Smooth muscle cell (in vitro differentiated cells): Measurements from ENCODE around the gene NEK9. TPM values are rescaled to one million over a fixed set of nuclear protein-coding genes. Genes with fewer than 3 reads are reported as not detected.
A peak's percentile ranks its signal among the peaks of the same experiment; 100 is the strongest.

Source experiments
- DNase-seq: peaks from one replicate; lab custom pipeline; 2025; ENCODE audit not compliant: unreplicated experiment; lab: John Stamatoyannopoulos, UW
- H2AFZ ChIP-seq: fragments of 200-600 bp; sonication (generic); 2 replicates; pipeline ENCODE4 v1.6.0; 2016; ENCODE audit warnings: antibody characterized with exemption, low read depth, mild to moderate bottlenecking
- H3F3A ChIP-seq: fragments of 200-600 bp; sonication (generic); 2 replicates; pipeline ENCODE4 v1.6.0; 2017; ENCODE audit warnings: antibody characterized with exemption, low read depth
- H3K27ac ChIP-seq: fragments of 200-600 bp; sonication (generic); 2 replicates; pipeline ENCODE4 v1.5.1; 2016; ENCODE audit warnings: low read depth, mild to moderate bottlenecking
- H3K27me3 ChIP-seq: fragments of 200-600 bp; sonication (generic); 2 replicates; pipeline ENCODE4 v1.6.1; 2016; ENCODE audit warnings: low read depth, mild to moderate bottlenecking
- H3K36me3 ChIP-seq: fragments of 200-600 bp; sonication (generic); 2 replicates; pipeline ENCODE4 v1.5.1; 2016; ENCODE audit warnings: low read depth
- H3K4me1 ChIP-seq: fragments of 200-600 bp; sonication (generic); 2 replicates; pipeline ENCODE4 v1.5.1; 2016; ENCODE audit warnings: low read depth
- H3K4me2 ChIP-seq: fragments of 200-600 bp; sonication (generic); 2 replicates; pipeline ENCODE4 v1.6.0; 2016; ENCODE audit warnings: mild to moderate bottlenecking
- H3K4me3 ChIP-seq: fragments of 200-600 bp; sonication (generic); 2 replicates; pipeline ENCODE4 v1.5.1; 2016; ENCODE audit warnings: mild to moderate bottlenecking
- H3K79me2 ChIP-seq: fragments of 200-600 bp; sonication (generic); 2 replicates; pipeline ENCODE4 v1.6.0; 2016; ENCODE audit warnings: low read depth, mild to moderate bottlenecking
- H3K9ac ChIP-seq: fragments of 200-600 bp; sonication (generic); 2 replicates; pipeline ENCODE4 v1.6.0; 2016; ENCODE audit warnings: low read depth
- H3K9me3 ChIP-seq: fragments of 200-600 bp; sonication (generic); replicated peaks from 2 replicates; pipeline ENCODE4 v1.5.1; 2016; ENCODE audit warnings: low read depth
- H4K20me1 ChIP-seq: fragments of 200-600 bp; sonication (generic); 2 replicates; pipeline ENCODE4 v1.6.0; 2016; ENCODE audit warnings: low read depth
- WGBS: methylation state at CpG from one replicate; pipeline ENCODE4 v1.1.7; 2016; ENCODE audit warnings: low lambda C conversion rate; 5-methylcytosine and 5-hydroxymethylcytosine counted together
- polyA plus RNA-seq: library from polyadenylated mRNA; unstranded; fragments of >200 nt; fragmentation: Nextera tagmentation; extraction: Ambion mirVana; gene quantifications from 2 replicates; pipeline ENCODE4 v1.2.1, GENCODE V29; 2016
- total RNA-seq: library from RNA; depleted of rRNA; stranded (reverse); fragments of >200 nt; gene quantifications from 2 replicates; pipeline ENCODE4 v1.2.3, GENCODE V29; 2014
- TF ChIP-seq, protein P1 (sequence below): fragments of 200-600 bp; sonication (generic); IDR thresholded peaks from 2 replicates; pipeline ENCODE4 v1.5.1; 2017; ENCODE audit warnings: borderline replicate concordance, mild to moderate bottlenecking, antibody characterized with exemption; ENCODE audit not compliant: insufficient read depth, poor library complexity, severe bottlenecking

The NEK9 gene
- total and polyA plus RNA-seq, 2 experiments from 2014 or later = 12.4 to 17.8 TPM

- Histone ChIP-seq H3K4me1 (peaks cover 8% of the 10 kb centered on the region), H3K4me3 (peak overlapping the region; percentile 55), H4K20me1 (no peaks in the 10 kb centered on the region), H2AFZ (no peak overlapping the region), H3K36me3 (no peaks in the 10 kb centered on the region), H3F3A (peaks cover 12% of the 10 kb centered on the region), H3K27me3 (no peaks in the 10 kb centered on the region), H3K27ac (peak overlapping the region; percentile 74), H3K9ac (no peak overlapping the region), H3K4me2 (peak overlapping the region; percentile 71), H3K79me2 (no peaks in the 10 kb centered on the region), H3K9me3 (no peaks in the 10 kb centered on the region)
- 32% methylated on average over 5 of the region's 5 CpGs for WGBS
- DNase-seq = no peak
- TF ChIP-seq, protein P1, sequence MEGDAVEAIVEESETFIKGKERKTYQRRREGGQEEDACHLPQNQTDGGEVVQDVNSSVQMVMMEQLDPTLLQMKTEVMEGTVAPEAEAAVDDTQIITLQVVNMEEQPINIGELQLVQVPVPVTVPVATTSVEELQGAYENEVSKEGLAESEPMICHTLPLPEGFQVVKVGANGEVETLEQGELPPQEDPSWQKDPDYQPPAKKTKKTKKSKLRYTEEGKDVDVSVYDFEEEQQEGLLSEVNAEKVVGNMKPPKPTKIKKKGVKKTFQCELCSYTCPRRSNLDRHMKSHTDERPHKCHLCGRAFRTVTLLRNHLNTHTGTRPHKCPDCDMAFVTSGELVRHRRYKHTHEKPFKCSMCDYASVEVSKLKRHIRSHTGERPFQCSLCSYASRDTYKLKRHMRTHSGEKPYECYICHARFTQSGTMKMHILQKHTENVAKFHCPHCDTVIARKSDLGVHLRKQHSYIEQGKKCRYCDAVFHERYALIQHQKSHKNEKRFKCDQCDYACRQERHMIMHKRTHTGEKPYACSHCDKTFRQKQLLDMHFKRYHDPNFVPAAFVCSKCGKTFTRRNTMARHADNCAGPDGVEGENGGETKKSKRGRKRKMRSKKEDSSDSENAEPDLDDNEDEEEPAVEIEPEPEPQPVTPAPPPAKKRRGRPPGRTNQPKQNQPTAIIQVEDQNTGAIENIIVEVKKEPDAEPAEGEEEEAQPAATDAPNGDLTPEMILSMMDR = no peak
Observed at GRCh38 chr14:75125617-75126016, 1.2 kb downstream of the NEK9 start.

GRCh38 chr14:75123991-75124390 lies 2.9 kb downstream of the NEK9 start:
- WGBS = 20% methylated on average over 7 of the region's 7 CpGs
- H3K27me3 ChIP-seq = no peaks in the 10 kb centered on the region
- H3K9ac ChIP-seq = no peak overlapping the region
- no peaks in the 10 kb centered on the region for H4K20me1 ChIP-seq
- H2AFZ ChIP-seq = no peak overlapping the region
- no peaks in the 10 kb centered on the region for H3K36me3 ChIP-seq
- H3K79me2 ChIP-seq = no peaks in the 10 kb centered on the region
- H3K9me3 ChIP-seq = no peaks in the 10 kb centered on the region
- no peak for DNase-seq
- peak overlapping the region; percentile 2 for H3K4me2 ChIP-seq
- TF ChIP-seq, protein P1 = no peak
- peaks cover 12% of the 10 kb centered on the region for H3F3A ChIP-seq
- peaks cover 8% of the 10 kb centered on the region for H3K4me1 ChIP-seq
- peak overlapping the region; percentile 4 for H3K27ac ChIP-seq
- H3K4me3 ChIP-seq = no peak overlapping the region

GRCh38 chr14:75121552-75121951 lies 5.3 kb downstream of the NEK9 start:
- Histone ChIP-seq H3K36me3 (no peaks in the 10 kb centered on the region), H3K4me2 (no peak overlapping the region), H3K27ac (no peak overlapping the region), H3K9me3 (no peaks in the 10 kb centered on the region), H4K20me1 (no peaks in the 10 kb centered on the region), H3K4me3 (no peak overlapping the region), H3K27me3 (no peaks in the 10 kb centered on the region), H3K4me1 (peaks cover 8% of the 10 kb centered on the region), H3K9ac (no peak overlapping the region), H3K79me2 (no peaks in the 10 kb centered on the region), H2AFZ (no peak overlapping the region), H3F3A (peaks cover 9% of the 10 kb centered on the region)
- no peak for DNase-seq
- WGBS = 91% methylated on average over 7 of the region's 7 CpGs
- TF ChIP-seq, protein P1 = no peak

DNA sequence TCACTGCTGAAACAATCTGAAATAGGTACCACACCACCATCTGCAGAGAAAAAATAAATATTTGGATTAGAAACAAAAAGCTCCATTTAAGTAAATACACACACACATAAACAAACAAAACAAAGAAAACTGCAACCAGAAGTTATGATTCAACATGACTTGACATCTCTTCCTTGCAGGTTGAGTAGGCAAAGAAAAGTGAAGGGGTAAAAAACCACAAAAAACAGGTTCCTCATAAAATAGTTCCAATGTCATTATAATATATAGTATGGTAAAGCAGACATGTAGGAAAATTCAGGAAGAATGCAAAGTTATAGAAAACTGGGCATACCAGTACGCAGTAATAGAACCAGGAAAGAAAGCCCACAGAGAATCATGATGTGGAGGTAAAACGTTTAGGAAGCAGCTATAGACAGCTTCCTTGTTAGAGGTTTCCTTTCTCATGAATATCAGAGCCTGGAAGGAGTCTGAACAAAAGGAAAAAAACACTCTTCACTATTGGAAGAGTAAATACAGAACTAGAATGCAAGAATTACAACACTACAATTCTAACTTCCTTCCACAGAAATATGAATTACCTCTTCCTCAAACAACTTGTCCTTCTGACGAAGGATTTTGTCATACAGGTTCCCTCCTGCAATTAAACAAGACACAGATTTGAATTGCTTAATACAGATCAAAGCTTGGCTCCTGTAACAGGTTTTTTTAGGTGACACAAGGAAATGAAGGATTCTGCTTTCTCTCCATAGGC lies 6.1 kb downstream of the NEK9 start:
- peaks cover 3% of the 10 kb centered on the region for H3F3A ChIP-seq
- TF ChIP-seq, protein P1 = no peak
- no peak overlapping the region for H3K4me2 ChIP-seq
- H3K27me3 ChIP-seq = no peaks in the 10 kb centered on the region
- H3K4me3 ChIP-seq = no peak overlapping the region
- H3K79me2 ChIP-seq = no peaks in the 10 kb centered on the region
- 76% methylated on average over 3 of the region's 3 CpGs for WGBS
- H2AFZ ChIP-seq = no peak overlapping the region
- H3K4me1 ChIP-seq = peaks cover 3% of the 10 kb centered on the region
- no peak for DNase-seq
- H3K9ac ChIP-seq = no peak overlapping the region
- no peak overlapping the region for H3K27ac ChIP-seq
- H3K9me3 ChIP-seq = no peaks in the 10 kb centered on the region
- H3K36me3 ChIP-seq = no peaks in the 10 kb centered on the region
- no peaks in the 10 kb centered on the region for H4K20me1 ChIP-seq
